Progenitor cell of endocrine pancreas (in vitro differentiated cells): ENCODE results near the gene URB1. TPM values are rescaled to one million over a fixed set of nuclear protein-coding genes. Genes with fewer than 3 reads are reported as not detected.

Source experiments
- DNase-seq: peaks from one replicate; pipeline ENCODE4 v3.0.0; 2021; ENCODE audit warnings: low spot score; ENCODE audit not compliant: unreplicated experiment
- H3K27ac Mint-ChIP-seq: 2 replicates; pipeline ENCODE4 v1.8.0; 2021; ENCODE audit warnings: mild to moderate bottlenecking, moderate library complexity, mixed read lengths
- H3K27me3 Mint-ChIP-seq: 2 replicates; pipeline ENCODE4 v1.8.0; 2021; ENCODE audit warnings: mixed read lengths
- H3K36me3 Mint-ChIP-seq: 2 replicates; pipeline ENCODE4 v1.8.0; 2022; ENCODE audit warnings: mixed read lengths; ENCODE audit not compliant: insufficient read depth
- H3K4me1 Mint-ChIP-seq: 2 replicates; pipeline ENCODE4 v1.8.0; 2021; ENCODE audit warnings: low read depth, mixed read lengths
- H3K4me3 Mint-ChIP-seq: 2 replicates; pipeline ENCODE4 v1.8.0; 2021; ENCODE audit warnings: low read depth, mild to moderate bottlenecking, moderate library complexity, mixed read lengths
- H3K9me3 Mint-ChIP-seq: 2 replicates; pipeline ENCODE4 v1.8.0; 2021; ENCODE audit warnings: low read depth, mixed read lengths
- CTCF ChIP-seq: fragments of 200-600 bp; sonication (generic); IDR thresholded peaks from one replicate; pipeline ENCODE4 v1.5.0; 2021; ENCODE audit warnings: antibody characterized with exemption, mild to moderate bottlenecking; ENCODE audit not compliant: unreplicated experiment
- total RNA-seq: library from RNA; stranded (reverse); gene quantifications from 2 replicates; pipeline ENCODE4 v1.2.1, GENCODE V29; 2021

Gene URB1
- total RNA-seq, 1 donor from 2014 or later: 17.1 TPM

GRCh38 chr21:32340863-32341848 lies 51.7 kb downstream of the URB1 start:
- no peak for TF ChIP-seq CTCF
- Mint-ChIP-seq H3K4me1 (no peaks in the 10 kb centered on the region), H3K27me3 (no peaks in the 10 kb centered on the region), H3K27ac (no peak overlapping the region), H3K36me3 (peaks cover 32% of the 10 kb centered on the region), H3K4me3 (no peak overlapping the region), H3K9me3 (peaks cover 8% of the 10 kb centered on the region)
- DNase-seq: no peak

GRCh38 chr21:32338209-32338921 lies 54.4 kb downstream of the URB1 start:
- H3K27ac Mint-ChIP-seq: no peak overlapping the region
- DNase-seq: no peak
- H3K36me3 Mint-ChIP-seq: peaks cover 20% of the 10 kb centered on the region
- no peak for TF ChIP-seq CTCF
- H3K9me3 Mint-ChIP-seq: no peaks in the 10 kb centered on the region
- no peaks in the 10 kb centered on the region for H3K4me1 Mint-ChIP-seq
- no peak overlapping the region for H3K4me3 Mint-ChIP-seq
- H3K27me3 Mint-ChIP-seq: no peaks in the 10 kb centered on the region

- H3K4me3 Mint-ChIP-seq: no peak overlapping the region
These were observed 55.6 kb downstream of the URB1 start for GRCh38 chr21:32337206-32337605.

GRCh38 chr21:32336711-32337110 lies 56.1 kb downstream of the URB1 start:
- H3K4me1 Mint-ChIP-seq: no peaks in the 10 kb centered on the region
- H3K27ac Mint-ChIP-seq: no peak overlapping the region
- no peaks in the 10 kb centered on the region for H3K9me3 Mint-ChIP-seq
- peaks cover 21% of the 10 kb centered on the region for H3K36me3 Mint-ChIP-seq
- H3K27me3 Mint-ChIP-seq: no peaks in the 10 kb centered on the region
- no peak for TF ChIP-seq CTCF
- H3K4me3 Mint-ChIP-seq: no peak overlapping the region
- no peak for DNase-seq

More at GRCh38 chr21:32337206-32337605, 55.6 kb downstream of the URB1 start:
- no peaks in the 10 kb centered on the region for H3K9me3 Mint-ChIP-seq
- H3K36me3 Mint-ChIP-seq: peaks cover 21% of the 10 kb centered on the region
- H3K27me3 Mint-ChIP-seq: no peaks in the 10 kb centered on the region
- no peak for DNase-seq
- H3K27ac Mint-ChIP-seq: no peak overlapping the region
- TF ChIP-seq CTCF: no peak
- no peaks in the 10 kb centered on the region for H3K4me1 Mint-ChIP-seq
